ENCODE measurements around the gene BTNL8.

The BTNL8 gene, protein sequence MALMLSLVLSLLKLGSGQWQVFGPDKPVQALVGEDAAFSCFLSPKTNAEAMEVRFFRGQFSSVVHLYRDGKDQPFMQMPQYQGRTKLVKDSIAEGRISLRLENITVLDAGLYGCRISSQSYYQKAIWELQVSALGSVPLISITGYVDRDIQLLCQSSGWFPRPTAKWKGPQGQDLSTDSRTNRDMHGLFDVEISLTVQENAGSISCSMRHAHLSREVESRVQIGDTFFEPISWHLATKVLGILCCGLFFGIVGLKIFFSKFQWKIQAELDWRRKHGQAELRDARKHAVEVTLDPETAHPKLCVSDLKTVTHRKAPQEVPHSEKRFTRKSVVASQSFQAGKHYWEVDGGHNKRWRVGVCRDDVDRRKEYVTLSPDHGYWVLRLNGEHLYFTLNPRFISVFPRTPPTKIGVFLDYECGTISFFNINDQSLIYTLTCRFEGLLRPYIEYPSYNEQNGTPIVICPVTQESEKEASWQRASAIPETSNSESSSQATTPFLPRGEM

DNA sequence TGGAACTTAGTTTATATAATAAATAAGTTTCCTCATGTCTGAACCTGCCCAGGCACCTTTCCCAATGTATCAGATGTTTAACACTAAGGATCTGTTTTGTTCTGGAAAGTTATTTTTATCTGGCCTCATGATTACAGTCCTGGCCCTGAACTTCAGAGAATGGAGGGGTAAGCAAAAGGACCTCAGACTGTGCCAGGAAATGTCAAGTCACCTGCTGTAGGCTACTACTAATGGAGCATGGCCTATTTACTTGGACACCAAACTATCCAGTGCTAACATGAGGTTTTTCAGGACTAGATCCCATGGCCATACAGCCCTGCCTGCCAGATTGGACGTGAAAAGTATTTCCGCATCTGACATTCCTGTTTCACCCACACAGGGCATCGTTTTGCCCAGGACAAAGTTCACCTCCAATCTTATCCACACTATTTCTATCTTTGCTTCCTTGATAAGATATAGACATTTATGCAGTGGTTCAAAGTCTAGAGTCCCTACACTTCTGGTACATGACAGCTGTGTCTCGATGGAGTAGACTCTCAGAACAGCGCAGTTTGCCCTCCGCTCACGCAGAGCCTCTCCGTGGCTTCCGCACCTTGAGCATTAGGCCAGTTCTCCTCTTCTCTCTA is at the start of gene BTNL8:
TSS of gene BTNL8 (plus strand) at position 539 of the 626 bp plus-strand sequence. CDS start 152 bp downstream, outside the sequence.
- DNase-seq (ENCODE audit: low read depth): no peak

DNA sequence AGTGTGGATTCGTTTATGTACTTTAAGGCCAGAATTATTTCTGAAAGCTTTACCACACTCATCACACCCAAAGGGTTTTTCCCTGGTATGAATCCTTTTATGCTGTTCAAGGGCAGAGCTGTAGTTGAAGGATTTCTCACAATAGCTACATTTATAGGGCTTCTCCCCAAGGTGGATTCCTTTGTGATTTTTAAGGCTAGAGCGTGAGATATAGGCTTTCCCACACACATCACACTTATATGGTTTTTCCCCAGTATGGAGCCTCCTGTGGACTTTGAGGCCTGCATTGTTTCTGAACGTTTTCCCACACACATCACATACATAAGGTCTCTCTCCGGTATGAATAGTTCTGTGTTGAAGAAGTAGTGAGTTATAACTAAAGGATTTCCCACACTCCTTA is 49.1 kb upstream of the BTNL8 start:
- no peak for DNase-seq (ENCODE audit: low read depth)

DNA sequence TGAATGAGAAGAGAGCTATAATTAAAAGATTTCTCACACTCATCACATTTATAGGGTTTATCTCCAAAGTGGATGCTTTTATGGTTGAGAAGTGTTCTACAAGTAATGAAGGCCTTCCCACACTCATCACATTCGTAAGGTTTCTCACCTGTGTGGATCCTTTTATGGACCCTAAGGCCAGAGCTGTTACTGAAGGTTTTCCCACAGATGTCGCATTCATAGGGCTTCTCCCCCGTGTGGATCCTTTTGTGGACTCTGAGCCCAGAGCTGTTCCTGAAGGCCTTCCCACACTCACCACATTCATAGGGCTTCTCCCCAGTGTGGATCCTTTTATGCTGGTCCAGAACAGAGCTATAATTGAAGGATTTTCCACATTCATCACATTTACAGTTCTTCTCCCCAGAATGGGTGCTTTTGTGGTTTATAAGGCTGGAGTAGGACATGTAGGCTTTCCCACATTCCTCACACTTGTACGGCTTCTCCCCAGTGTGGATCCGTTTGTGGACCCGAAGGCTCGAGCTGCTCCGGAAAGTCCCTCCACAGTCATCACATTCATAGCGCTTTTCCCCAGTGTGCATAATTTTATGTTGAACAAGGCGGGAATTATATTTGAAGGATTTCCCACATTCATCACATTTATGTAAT is 48.4 kb upstream of the BTNL8 start:
- DNase-seq (ENCODE audit: low read depth): no peak

DNA sequence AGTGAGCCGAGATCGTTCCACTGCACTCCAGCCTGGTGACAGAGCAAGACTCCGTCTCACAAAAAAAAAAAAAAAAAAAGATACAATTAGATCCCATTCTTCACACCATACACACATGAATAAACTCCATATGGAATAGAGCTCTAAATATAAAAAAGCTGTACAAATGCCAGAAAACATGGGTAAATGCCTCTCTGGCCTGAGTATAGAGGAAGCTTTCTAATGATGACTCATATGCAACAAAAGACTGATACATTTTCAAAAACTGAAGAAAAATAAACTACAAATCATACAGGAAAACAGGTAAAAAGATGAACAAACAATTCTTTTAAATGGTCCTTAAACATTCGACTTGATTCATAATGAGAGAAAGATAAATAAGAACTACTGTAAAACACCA is 46.5 kb upstream of the BTNL8 start:
- no peak for DNase-seq (ENCODE audit: low read depth)

DNA sequence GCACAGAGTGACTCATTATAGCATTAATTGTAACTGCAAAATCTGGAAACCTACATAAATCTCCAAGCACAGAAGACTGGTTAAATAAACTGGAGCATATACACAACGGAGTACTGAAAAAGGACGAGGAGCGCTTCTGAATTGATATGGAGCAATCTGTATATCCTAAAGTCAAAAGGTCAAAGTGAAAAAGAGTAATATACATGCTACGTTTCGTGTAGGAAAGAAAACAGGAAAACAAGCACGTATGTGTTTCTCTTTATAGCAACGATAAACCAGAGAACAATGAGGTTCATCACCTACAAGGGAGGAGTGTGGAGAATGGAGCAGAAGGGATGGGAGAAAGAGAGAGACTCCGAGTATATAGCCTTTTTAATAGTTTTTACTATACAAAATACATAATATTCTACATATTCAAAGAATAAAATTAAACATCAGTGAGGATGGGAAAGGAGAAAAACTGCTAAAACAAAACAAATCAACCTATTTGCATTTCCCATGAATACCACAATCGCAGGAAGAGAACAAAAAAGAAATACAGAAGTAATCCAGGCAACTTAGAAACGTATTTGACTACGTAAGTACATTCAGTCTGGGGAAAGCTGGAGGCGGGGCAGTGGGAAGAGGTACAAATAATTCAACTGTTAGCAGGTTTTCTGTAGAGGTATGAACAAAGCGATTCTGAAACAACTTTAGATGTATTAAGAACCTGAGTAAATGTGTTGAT is 45.7 kb upstream of the BTNL8 start:
- DNase-seq (ENCODE audit: low read depth): no peak

DNA sequence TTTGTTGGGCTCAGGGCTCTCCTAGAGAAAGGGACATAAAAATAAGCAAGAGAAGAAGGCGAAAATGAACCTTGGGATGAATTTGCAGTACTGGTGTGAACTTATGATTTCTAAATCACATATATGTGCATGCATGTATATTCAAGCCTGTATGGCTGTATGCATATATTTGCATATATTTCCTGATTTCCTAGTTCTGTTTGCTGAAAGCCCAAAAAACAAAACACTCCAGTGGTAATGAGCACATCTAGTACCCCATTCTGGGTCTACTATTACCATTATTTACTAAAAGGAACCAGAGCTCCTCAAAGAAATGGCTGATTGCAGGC is 45.1 kb upstream of the BTNL8 start:
- no peak for DNase-seq (ENCODE audit: low read depth)

DNA sequence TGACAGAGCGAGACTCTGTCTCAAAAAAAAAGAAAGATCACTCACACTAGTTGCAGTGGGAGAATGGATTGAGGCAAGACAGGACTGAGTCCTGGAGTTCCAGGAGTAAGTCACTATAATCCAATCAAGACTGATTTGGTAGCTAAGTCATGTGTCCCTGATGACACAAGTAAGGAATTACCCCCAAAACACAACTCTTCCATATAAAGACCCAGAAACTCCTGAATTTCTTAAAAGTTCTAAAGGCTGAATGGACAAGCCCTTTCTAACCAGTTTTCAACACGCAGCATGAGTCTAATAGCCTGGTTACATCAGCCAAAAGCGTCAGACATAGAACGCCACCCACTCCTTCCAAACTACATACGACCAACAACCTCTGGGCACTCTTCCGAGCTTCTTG is 40.4 kb upstream of the BTNL8 start:
- no peak for DNase-seq (ENCODE audit: low read depth)

DNA sequence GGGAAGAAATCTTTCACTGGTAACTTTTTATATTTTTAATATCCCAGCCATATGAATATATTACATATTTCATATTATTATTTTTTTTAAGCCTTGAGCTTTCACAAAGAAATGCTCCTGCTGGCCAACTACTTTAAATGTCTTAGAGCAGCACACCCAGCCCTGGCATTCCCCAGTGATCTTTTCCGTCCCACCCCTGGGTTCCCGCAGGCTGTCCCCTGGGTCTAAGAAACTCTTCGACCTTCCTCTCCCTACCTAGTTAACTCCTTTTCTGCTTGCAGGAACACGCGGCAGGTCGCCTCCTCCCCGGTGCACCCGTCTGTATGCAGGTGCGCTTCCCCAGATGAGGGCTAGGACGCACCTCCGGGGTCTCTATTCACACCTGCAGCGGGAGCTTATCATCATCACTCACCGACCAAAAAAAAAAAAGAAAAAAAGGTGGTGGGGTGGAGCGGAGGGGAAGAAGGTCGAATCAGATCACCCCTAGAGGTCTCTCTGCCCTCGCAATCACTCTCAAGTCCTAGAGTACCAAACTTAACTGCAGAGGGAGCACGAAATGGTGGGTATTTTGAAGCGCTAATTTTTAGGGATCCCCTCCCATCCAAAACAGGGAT is 38.6 kb upstream of the BTNL8 start:
- peak; percentile 37 for DNase-seq (ENCODE audit: low read depth)

DNA sequence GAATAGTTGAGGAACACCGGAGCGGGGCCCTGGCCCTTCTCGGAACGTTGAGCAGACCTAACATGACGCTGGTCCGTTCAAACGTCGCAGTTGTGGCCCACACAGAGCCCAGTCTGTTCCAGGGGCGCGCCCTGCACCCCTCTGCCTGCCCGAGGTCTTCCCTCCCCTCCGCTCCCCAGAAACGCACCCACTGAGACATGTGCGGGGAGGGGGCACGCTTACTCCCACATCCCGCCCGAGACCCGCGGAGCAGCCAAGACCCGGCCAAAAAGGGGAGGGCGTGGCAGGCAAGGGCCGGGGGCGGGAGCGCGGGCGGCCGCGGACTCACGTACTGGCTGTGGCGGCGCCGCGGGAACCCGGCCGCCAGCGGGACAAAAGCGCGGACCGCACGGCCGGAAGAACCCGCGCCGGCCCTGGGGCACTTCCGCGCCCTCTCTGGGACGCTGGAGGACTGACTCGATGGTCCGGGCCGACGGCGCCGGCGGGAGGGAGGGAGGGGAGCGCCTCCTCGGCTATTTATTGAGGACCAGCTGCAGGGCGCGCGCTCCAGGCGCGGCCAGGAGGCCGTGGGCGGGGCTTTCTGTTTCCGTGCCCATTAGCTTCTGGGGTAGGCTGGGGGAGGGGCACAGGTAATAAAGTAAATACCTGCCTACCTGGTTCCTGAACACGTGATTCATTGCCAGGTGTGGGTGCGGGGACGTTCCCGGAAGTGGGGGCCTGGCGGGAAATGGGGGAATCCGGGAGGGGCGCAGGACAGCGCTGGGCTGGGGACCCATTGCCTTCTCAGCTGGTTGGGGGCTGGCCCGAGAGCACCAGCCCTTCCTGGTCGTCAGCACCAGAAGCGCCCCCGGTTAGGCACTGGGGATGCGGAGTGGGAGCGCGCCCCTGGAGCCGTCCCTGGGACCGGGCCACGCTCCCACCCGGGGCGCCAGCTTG is 37.8 kb upstream of the BTNL8 start, which contains the start of gene ZFP62:
TSS of gene ZFP62 (minus strand) at position 390 of the 936 bp plus-strand sequence. CDS start at position 333, 57 bp downstream.
- peak; percentile 73 for DNase-seq (ENCODE audit: low read depth)

DNA sequence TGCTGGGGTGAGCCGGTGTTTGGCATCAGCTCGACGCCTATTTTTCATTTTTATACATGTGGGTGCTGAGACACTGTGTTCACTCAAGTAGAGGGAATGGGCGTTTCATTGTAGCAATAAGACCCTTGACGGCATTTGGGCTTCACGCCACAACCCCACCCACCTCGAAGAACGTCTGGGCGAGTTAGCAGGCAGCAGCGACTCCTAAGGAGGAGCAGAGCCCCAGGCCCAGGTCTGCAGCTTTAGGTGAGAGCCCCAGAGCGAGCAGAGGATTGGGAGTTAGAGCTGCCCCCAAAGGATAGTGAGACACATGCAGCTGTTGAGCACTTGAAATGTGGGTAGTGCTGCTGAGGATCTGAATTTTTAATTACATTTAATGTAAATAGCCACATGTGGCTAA is 36.3 kb upstream of the BTNL8 start:
- DNase-seq (ENCODE audit: low read depth): no peak

DNA sequence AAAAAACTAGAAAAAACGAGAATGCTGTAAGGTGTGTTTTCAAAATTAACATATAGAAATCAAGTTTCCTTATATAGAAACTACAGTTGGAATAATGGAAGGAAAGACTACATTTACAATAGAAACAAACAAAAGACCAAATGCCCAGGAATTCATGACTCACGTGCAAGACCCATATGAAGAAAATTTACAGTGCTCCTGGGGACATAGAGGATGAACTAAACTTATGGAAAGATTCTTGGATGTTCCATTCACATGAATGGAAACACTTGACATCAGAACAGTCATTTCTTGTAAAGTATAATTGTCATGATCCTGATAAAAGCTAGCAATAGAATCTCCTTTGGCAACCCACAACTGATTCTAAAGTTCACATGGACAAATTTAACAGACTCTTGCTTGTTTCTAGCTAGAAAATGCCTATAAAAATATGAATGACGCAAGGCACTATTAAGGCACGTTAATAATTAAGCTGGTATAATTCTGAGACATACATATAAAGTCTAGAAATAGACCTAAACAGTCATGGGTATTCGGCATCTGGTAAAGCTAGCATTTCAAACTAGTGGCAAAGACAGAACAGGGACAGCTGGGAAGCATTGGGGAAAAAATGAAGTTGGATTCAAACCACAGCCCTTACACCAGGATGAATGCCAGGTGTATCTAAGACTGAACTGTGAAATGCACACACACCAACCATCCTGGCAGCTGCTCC is 32.8 kb upstream of the BTNL8 start:
- no peak for DNase-seq (ENCODE audit: low read depth)

DNA sequence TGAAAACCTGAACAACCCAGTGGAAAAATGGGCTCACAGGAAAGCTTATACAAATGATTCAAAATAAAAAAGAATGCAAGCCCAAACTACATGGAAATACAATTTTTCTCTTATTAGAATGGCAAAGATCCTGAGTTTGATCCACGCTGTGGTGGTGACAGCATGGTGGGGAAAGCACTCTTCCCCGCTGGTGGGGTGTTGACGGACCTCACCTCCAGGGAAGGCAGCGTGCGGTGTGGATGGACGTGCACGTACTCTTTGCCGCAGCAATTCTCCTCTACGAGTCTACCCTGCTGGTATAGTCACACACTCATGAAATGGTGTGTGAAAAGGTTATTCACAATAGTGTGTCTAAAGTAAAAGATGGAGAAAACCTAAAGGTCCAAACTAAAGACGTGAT is 32.0 kb upstream of the BTNL8 start:
- DNase-seq (ENCODE audit: low read depth): no peak

DNA sequence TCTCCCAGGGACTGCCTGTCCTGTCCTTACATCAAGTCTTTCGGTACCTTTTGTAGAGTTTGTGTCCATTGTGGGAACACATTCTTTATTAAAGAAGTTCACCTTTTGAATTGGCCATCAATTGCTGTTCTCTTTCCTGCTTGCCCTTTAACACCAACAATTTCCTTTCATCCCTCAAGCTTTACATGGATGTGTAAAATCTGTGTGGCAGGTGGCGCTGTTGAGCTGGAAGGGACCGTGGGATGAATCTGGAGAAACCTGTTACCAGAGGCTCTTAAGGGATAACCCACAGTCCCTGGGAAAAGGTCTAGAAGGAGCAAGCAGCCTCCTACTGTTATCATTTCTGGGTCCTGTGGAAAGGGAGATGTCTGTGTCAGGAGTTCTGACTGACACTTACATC is 30.0 kb upstream of the BTNL8 start:
- DNase-seq (ENCODE audit: low read depth): peak; percentile 38

DNA sequence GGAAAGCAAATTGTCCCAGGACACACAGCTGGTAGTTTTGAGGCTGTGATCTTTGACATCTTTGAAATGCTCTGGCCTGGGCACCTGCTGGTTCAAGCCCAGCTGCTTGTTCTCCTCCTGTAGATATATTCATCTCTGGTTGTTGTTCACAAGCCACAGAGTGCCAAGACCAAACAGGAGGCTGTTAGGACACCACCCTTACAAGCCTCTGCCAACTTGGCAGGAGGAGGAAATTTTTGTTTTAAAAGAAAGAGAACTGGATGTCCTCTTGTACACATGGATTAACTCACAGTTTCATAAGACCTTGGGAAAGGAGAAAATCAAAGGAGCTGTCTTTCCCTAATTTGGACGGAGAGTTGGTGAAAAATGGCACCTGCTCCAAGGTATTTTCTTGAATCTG is 29.4 kb upstream of the BTNL8 start:
- no peak for DNase-seq (ENCODE audit: low read depth)

DNA sequence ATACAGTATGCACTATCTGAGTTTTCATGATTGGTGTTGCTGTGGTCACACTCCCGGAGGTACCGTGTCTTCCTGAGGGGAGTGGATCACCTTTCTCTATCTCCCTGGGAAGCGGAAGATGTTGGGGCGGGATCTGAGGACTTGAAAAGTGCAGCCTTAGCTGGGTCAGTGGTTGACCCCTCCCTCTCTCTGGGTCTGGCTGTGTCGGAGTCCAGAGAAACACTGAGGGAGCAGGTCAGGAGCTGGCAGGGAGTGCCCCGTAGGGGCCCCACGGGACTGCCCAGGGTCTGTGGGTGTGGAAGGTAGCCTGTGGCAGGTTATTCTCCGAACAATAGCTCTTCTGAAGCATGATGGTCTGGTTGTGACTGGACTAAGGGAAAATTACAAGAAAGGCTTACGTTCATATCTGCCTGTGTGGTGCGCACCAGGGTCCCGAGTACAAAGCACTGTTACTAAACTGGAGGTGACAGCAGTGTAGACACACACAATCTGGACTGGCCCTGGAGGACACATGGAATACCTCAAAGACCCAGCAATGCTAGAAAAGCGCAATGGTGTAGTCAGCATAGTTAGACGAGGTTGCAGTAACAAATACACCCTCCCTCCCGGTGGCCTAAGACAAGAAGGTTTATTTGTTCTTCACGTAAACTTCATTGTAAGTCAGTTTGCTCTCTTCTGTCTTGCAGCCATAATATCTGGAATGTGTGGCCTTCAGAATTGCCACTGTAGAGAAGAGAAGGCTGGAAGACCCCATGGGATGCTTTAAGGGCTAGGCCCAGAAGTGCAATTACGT is 28.5 kb upstream of the BTNL8 start:
- no peak for DNase-seq (ENCODE audit: low read depth)

DNA sequence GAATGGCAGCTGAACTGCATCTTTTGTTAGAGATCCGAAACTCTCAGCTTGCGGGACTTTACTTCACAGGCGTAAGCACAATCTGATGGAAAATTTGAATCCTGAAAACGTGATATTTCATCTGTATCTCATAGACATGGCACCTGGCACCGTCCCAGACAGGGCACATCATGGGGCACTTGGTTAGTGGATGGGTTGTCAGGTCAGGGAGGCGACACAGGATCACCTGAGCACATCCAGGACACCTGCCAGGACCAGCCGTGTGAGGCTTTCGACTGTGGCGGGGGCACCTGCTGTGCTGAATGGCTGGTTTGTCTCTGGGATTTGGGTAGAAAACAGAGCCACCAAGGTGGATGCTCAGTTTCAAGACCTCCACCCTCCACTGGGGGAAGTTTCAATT is 26.5 kb upstream of the BTNL8 start:
- DNase-seq (ENCODE audit: low read depth): no peak

DNA sequence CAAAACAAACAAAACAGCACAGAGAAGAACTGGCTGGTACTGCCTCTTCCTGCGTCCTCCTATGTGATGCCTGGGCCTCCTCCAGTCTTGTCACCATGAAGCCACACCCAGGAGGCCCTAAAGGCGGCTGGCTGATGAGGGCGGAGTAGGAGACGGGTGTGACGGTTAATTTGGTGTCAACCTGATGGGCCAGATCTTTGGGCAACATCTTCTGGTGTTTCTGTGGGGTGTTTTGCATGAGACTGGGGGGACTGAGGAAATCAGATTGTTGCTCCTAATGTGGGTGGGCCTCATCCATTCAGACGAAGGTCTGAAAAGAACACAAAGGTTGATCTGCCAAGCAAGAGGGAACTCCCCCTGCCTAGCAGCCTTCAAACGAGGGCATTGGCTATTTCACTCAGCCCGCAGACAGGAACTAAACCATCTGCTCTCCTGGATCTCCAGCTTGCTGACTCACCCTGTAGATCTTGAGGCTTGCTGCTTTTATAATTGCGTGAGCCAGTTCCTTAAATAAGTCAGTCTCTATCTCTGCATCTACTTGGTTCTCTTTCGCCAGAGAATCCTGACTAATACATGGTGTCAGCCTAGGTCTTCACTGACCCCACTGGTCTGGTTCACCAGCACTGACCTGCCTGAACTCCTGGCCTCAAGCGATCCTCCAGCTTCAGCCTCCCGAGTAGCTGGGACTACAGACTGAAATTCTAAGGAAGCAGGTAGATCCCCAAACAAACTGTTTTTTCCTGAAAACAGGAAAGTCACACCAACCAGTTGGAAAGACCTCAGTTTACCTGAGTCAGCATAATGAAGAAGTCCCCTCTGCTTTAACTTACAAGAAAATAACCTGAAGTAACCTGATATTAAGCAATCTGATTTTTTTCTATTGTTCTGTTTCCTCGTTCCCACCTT is 25.1 kb upstream of the BTNL8 start:
- no peak for DNase-seq (ENCODE audit: low read depth)

All from stimulated activated CD4-positive, alpha-beta T cell treated with anti-CD3 and anti-CD28 coated beads, Interleukin-2, amount 100 ng/mL, for 4 hours (primary cell).